PC-3 (cell line): ENCODE data around the gene SPATS2. TPM values are rescaled to one million over a fixed set of nuclear protein-coding genes. Genes with fewer than 3 reads are reported as not detected.

Experiments
- ATAC-seq: fragments of 200-7000 bp; cut with Tn5 transposase; 2 replicates; pipeline ENCODE4 v1.9.1; 2020; ENCODE audit warnings: mild to moderate bottlenecking, moderate library complexity
- BruUV-seq: library from RNA; stranded (reverse); fragments of 400-500 nt; replicated peaks from 2 replicates; lab custom pipeline; 2021; lab: Mats Ljungman, UMichigan
- CTCF ChIA-PET: fragments of 300-600 bp; sonication (Branson Sonifier 250); formaldehyde crosslinking; loops from one replicate; lab custom pipeline; 2022; ENCODE audit warnings: antibody characterized with exemption; lab: Charles Lee
- POLR2A ChIA-PET: fragments of 300-600 bp; sonication (Branson Sonifier 250); formaldehyde crosslinking; loops from one replicate; lab custom pipeline; 2022; ENCODE audit warnings: antibody characterized with exemption; ENCODE audit not compliant: unreplicated experiment; lab: Charles Lee
- DNase-seq: peaks from one replicate; pipeline ENCODE4 v3.0.0-alpha.2; 2015
- H2AFZ ChIP-seq: fragments of 300-600 bp; sonication (generic); 2 replicates; pipeline ENCODE4 v1.6.0; 2016; ENCODE audit warnings: antibody characterized with exemption, low read length
- H3F3A ChIP-seq: fragments of 300-600 bp; sonication (generic); one replicate; pipeline ENCODE4 v1.6.0; 2017; ENCODE audit warnings: antibody characterized with exemption, low read length, control low read depth, mild to moderate bottlenecking; ENCODE audit not compliant: unreplicated experiment
- H3K27ac ChIP-seq: fragments of 300-600 bp; sonication (generic); 2 replicates; pipeline ENCODE4 v1.5.1; 2016; ENCODE audit warnings: mild to moderate bottlenecking, low read length
- H3K27me3 ChIP-seq: fragments of 300-600 bp; sonication (generic); 2 replicates; pipeline ENCODE4 v1.6.1; 2016; ENCODE audit warnings: low read length, mixed read lengths
- H3K36me3 ChIP-seq: fragments of 300-600 bp; sonication (generic); 2 replicates; pipeline ENCODE4 v1.6.1; 2016; ENCODE audit warnings: low read depth, mixed run types, low read length, mixed read lengths
- H3K4me1 ChIP-seq: fragments of 300-600 bp; sonication (generic); 2 replicates; pipeline ENCODE4 v1.5.1; 2016; ENCODE audit warnings: low read length; ENCODE audit not compliant: insufficient read depth
- H3K4me2 ChIP-seq: fragments of 300-600 bp; sonication (generic); 2 replicates; pipeline ENCODE4 v1.6.0; 2016; ENCODE audit warnings: low read length
- H3K4me3 ChIP-seq: fragments of 300-600 bp; sonication (generic); 2 replicates; pipeline ENCODE4 v1.5.1; 2016; ENCODE audit warnings: mild to moderate bottlenecking, low read length, mixed read lengths
- H3K79me2 ChIP-seq: fragments of 300-600 bp; sonication (generic); 2 replicates; pipeline ENCODE4 v1.6.1; 2017; ENCODE audit warnings: low read length, mixed read lengths
- H3K9ac ChIP-seq: fragments of 300-600 bp; sonication (generic); 2 replicates; pipeline ENCODE4 v1.6.0; 2016; ENCODE audit warnings: mild to moderate bottlenecking, low read length
- H3K9me2 ChIP-seq: fragments of 300-600 bp; sonication (generic); replicated peaks from 2 replicates; pipeline ENCODE4 v1.6.1; 2016; ENCODE audit warnings: mixed run types, low read length, mixed read lengths
- H3K9me3 ChIP-seq: fragments of 300-600 bp; sonication (generic); 2 replicates; pipeline ENCODE4 v1.6.1; 2016; ENCODE audit warnings: low read length, mixed read lengths
- H4K20me1 ChIP-seq: fragments of 300-600 bp; sonication (generic); 2 replicates; pipeline ENCODE4 v1.6.1; 2016; ENCODE audit warnings: low read length, mixed read lengths
- CTCF ChIP-seq: fragments of 300-600 bp; sonication (generic); conservative IDR thresholded peaks from 2 replicates; pipeline ENCODE4 v1.5.1; 2017; ENCODE audit warnings: antibody characterized with exemption, low read depth, mild to moderate bottlenecking, low read length
- EZH2 ChIP-seq: fragments of 300-600 bp; sonication (generic); IDR thresholded peaks from one replicate; pipeline ENCODE4 v1.6.1; 2017; ENCODE audit warnings: antibody characterized with exemption, mild to moderate bottlenecking, low read length; ENCODE audit not compliant: unreplicated experiment
- EZH2phosphoT487 ChIP-seq: fragments of 300-600 bp; sonication (generic); IDR thresholded peaks from 2 replicates; pipeline ENCODE4 v1.6.1; 2018; ENCODE audit warnings: mild to moderate bottlenecking, antibody characterized with exemption, low read length, borderline replicate concordance
- intact Hi-C: fragments of 100-400 bp; cut with micrococcal nuclease; formaldehyde crosslinking; loops from 2 replicates; pipeline ENCODE4 v1.9.0; 2023
- total RNA-seq: library from RNA; depleted of rRNA; stranded (reverse); fragments of >200 nt; gene quantifications from 2 replicates; pipeline ENCODE4 v1.2.3, GENCODE V29; 2014

Gene SPATS2
- total RNA-seq, 1 experiment from 2014 or later, result 27.0 TPM

GRCh38 chr12:49470986-49471385 is 103.7 kb downstream of the SPATS2 start:
- Histone ChIP-seq H3F3A (no peaks in the 10 kb centered on the region), H3K36me3 (no peaks in the 10 kb centered on the region), H3K4me2 (no peak overlapping the region), H3K9me3 (no peaks in the 10 kb centered on the region), H3K27me3 (no peaks in the 10 kb centered on the region), H4K20me1 (no peaks in the 10 kb centered on the region), H3K79me2 (0 out of 2 replicates have a peak, but pooled peaks cover 3% of the 10 kb centered on the region), H3K4me3 (no peak overlapping the region), H3K9me2 (no peaks in the 10 kb centered on the region), H3K27ac (no peak overlapping the region), H3K4me1 (no peaks in the 10 kb centered on the region), H3K9ac (no peak overlapping the region), H2AFZ (no peak overlapping the region)
- ATAC-seq (no peak; the same call in 1 of the 2 replicates), DNase-seq (no peak)
- BruUV-seq, result no TSS peak
- TF ChIP-seq CTCF (no peak), EZH2 (no peak), EZH2phosphoT487 (no peak)
- intact Hi-C loops, result no loop called here
- POLR2A ChIA-PET, result no interaction called here
- CTCF ChIA-PET, result no interaction called here

- DNase-seq, result no peak
Observed at GRCh38 chr12:49471557-49471956, 104.3 kb downstream of the SPATS2 start.

More at GRCh38 chr12:49471557-49471956, 104.3 kb downstream of the SPATS2 start:
- H3K4me2 ChIP-seq, result no peak overlapping the region
- H3K9ac ChIP-seq, result no peak overlapping the region
- ChIA-PET POLR2A (no interaction called here), CTCF (no interaction called here)
- no peak overlapping the region for H3K27ac ChIP-seq
- H4K20me1 ChIP-seq, result no peaks in the 10 kb centered on the region
- no peaks in the 10 kb centered on the region for H3F3A ChIP-seq
- H3K4me3 ChIP-seq, result no peak overlapping the region
- H3K9me3 ChIP-seq, result no peaks in the 10 kb centered on the region
- ATAC-seq, result no peak
- H3K9me2 ChIP-seq, result no peaks in the 10 kb centered on the region
- no peaks in the 10 kb centered on the region for H3K36me3 ChIP-seq
- no peaks in the 10 kb centered on the region for H3K27me3 ChIP-seq
- 0 out of 2 replicates have a peak, but pooled peaks cover 3% of the 10 kb centered on the region for H3K79me2 ChIP-seq
- TF ChIP-seq EZH2, result no peak
- TF ChIP-seq CTCF, result no peak
- no peak for TF ChIP-seq EZH2phosphoT487
- BruUV-seq, result no TSS peak
- H2AFZ ChIP-seq, result no peak overlapping the region
- H3K4me1 ChIP-seq, result no peaks in the 10 kb centered on the region
- intact Hi-C loops, result no loop called here
